Keratinocyte (primary cell): ENCODE measurements around the gene DST. TPM values are rescaled to one million over a fixed set of nuclear protein-coding genes. Genes with fewer than 3 reads are reported as not detected.

Experiments used
- DNase-seq: peaks from one replicate; pipeline ENCODE4 v3.0.0-alpha.2; 2011; ENCODE audit warnings: low read depth, missing footprints, low spot score
- FAIRE-seq: peaks from 2 replicates; lab custom pipeline; 2011; peaks lifted over from hg19 to GRCh38; lab: Jason Lieb, UNC
- H2AFZ ChIP-seq: 2 replicates; pipeline ENCODE4 v1.6.0; 2012; ENCODE audit warnings: low read length, control low read depth, inconsistent platforms; ENCODE audit not compliant: control insufficient read depth
- H3K27ac ChIP-seq: 2 replicates; pipeline ENCODE4 v1.5.1; 2011; ENCODE audit warnings: low read length; ENCODE audit not compliant: control insufficient read depth, insufficient read depth
- H3K27me3 ChIP-seq: 3 replicates; pipeline ENCODE4 v1.6.0; 2011; ENCODE audit warnings: low read length; ENCODE audit not compliant: control insufficient read depth, insufficient read depth; ENCODE audit errors: extremely low read depth
- H3K36me3 ChIP-seq, 2 experiments: 2 replicates in 1 of 2; 3 replicates in 1 of 2; pipeline ENCODE4 v1.5.1; 2011; ENCODE audit warnings: low read length in 2 of 2, mild to moderate bottlenecking in 1 of 2; ENCODE audit not compliant: control insufficient read depth in 2 of 2, insufficient read depth in 2 of 2; ENCODE audit errors: extremely low read depth in 1 of 2
- H3K4me1 ChIP-seq: 3 replicates; pipeline ENCODE4 v1.5.1; 2011; ENCODE audit warnings: low read length; ENCODE audit not compliant: control insufficient read depth, insufficient read depth; ENCODE audit errors: extremely low read depth
- H3K4me2 ChIP-seq: 3 replicates; pipeline ENCODE4 v1.6.0; 2011; ENCODE audit warnings: low read depth, low read length; ENCODE audit not compliant: control insufficient read depth, insufficient read depth; ENCODE audit errors: extremely low read depth
- H3K4me3 ChIP-seq, 3 experiments: fragments of 200-600 bp in 1 of 3; sonication (generic) in 1 of 3; 2 replicates in 2 of 3; 3 replicates in 1 of 3; pipeline ENCODE4 v1.5.1; 2011 to 2016; ENCODE audit warnings: low read length in 3 of 3, mild to moderate bottlenecking in 3 of 3, control low read depth in 2 of 3, inconsistent platforms in 1 of 3, low read depth in 1 of 3, mixed read lengths in 1 of 3, mixed run types in 1 of 3, moderate library complexity in 1 of 3; ENCODE audit not compliant: control insufficient read depth in 2 of 3, insufficient read depth in 2 of 3; ENCODE audit errors: extremely low read depth in 1 of 3
- H3K79me2 ChIP-seq: 2 replicates; pipeline ENCODE4 v1.6.0; 2012; ENCODE audit warnings: low read length; ENCODE audit not compliant: control insufficient read depth, insufficient read depth
- H3K9ac ChIP-seq: 3 replicates; pipeline ENCODE4 v1.6.0; 2011; ENCODE audit warnings: low read length; ENCODE audit not compliant: control insufficient read depth, insufficient read depth; ENCODE audit errors: extremely low read depth
- H3K9me1 ChIP-seq: 3 replicates; pipeline ENCODE4 v1.6.0; 2011; ENCODE audit warnings: low read length; ENCODE audit not compliant: control insufficient read depth, insufficient read depth; ENCODE audit errors: extremely low read depth
- H3K9me3 ChIP-seq: 2 replicates; pipeline ENCODE4 v1.5.1; 2012; ENCODE audit warnings: low read depth, low read length; ENCODE audit not compliant: control insufficient read depth
- H4K20me1 ChIP-seq: 3 replicates; pipeline ENCODE4 v1.6.0; 2011; ENCODE audit warnings: low read length; ENCODE audit not compliant: control insufficient read depth, insufficient read depth; ENCODE audit errors: extremely low read depth
- EZH2 ChIP-seq: IDR thresholded peaks from one replicate; pipeline ENCODE4 v1.6.1; 2012; ENCODE audit warnings: inconsistent platforms, mild to moderate bottlenecking, low read length, moderate library complexity
- dilution Hi-C: fragments of 300-500 bp; cut with MboI; formaldehyde crosslinking; loops from one replicate; pipeline ENCODE4 v1.7.0; 2020; ENCODE audit warnings: low sequenced_read_pairs; ENCODE audit not compliant: extremely low pct_ligation_motif_present
- polyA plus RNA-seq, 5 experiments: library from polyadenylated mRNA; depleted of rRNA in 3 of 5; stranded (reverse) in 3 of 5; stranded (forward) in 1 of 5; unstranded in 1 of 5; fragments of >200 nt; gene quantifications; 1 replicate in 1 of 5; 2 replicates in 3 of 5; 3 replicates in 1 of 5; pipeline versions ENCODE4 v1.2.1 to v1.2.3, GENCODE V29; 2011 to 2012; ENCODE audit warnings: missing spikeins in 2 of 5, low read depth in 1 of 5, low replicate concordance in 1 of 5
- TF ChIP-seq, protein P1 (sequence below), 3 experiments: IDR thresholded peaks in 1 of 3; conservative IDR thresholded peaks in 1 of 3; optimal IDR thresholded peaks in 1 of 3; 2 replicates in 2 of 3; 3 replicates in 1 of 3; pipeline versions ENCODE3 to v1.5.1; 2011; ENCODE audit warnings: low read length in 3 of 3, mild to moderate bottlenecking in 3 of 3, moderate library complexity in 2 of 3, control low read depth in 1 of 3, inconsistent platforms in 1 of 3; ENCODE audit not compliant: insufficient read depth in 2 of 3; ENCODE audit errors: extremely low read depth in 1 of 3

Gene DST
- polyA plus RNA-seq, 1 donor (not counting 4 experiments of a cell fraction or from before 2014, with no cell fraction given), result 455 TPM

DNA sequence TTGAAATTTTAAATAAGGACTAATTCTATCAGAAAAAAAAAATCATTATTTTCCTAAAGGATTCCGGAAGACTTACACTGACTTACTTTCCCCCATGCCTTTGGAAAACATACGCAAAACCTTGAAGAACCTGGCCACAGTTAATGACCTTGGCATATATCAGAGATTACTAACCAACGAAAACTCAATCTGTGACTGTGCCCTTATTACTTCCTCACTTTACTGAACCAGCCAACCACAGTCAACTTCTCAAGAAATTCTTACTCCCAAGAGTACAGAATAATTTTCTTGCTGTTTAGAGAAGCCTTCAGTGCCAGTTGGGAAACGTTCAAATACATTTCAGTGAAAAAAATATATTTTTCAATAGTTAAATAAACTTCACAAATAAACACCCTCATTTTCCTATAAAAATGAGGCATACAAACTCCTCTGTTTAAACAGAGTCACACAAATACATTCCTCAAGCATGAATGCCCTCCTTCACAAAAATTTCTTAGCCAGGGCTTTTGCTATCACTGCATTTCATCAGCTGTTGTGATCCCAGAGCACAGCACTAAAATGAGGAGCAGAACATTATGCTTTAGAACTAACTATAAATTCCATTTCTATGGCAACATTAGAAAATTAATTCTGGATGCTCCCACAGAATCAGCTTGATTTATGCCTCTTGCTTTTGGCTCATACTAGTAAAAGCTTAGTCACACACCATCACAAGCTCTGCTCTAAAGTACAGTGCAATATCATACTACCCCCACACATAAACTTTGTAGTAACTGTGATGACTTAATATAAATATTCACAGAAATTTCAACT lies 117.6 kb downstream of the DST start:
- no peak overlapping the region for H3K27ac ChIP-seq
- no peak for FAIRE-seq

GRCh38 chr6:56522495-56523270 lies 120.0 kb downstream of the DST start:
- Histone ChIP-seq H2AFZ (no peak overlapping the region), H3K79me2 (no peaks in the 10 kb centered on the region), H3K9me3 (no peaks in the 10 kb centered on the region), H3K27ac (no peak overlapping the region), H4K20me1 (no peaks in the 10 kb centered on the region), H3K36me3 (peaks cover 4 to 7% of the 10 kb centered on the region in 2 experiments), H3K9me1 (no peaks in the 10 kb centered on the region), H3K27me3 (no peaks in the 10 kb centered on the region), H3K4me2 (no peak overlapping the region), H3K4me3 (no peak overlapping the region), H3K9ac (no peak overlapping the region), H3K4me1 (no peaks in the 10 kb centered on the region)
- TF ChIP-seq, protein P1, sequence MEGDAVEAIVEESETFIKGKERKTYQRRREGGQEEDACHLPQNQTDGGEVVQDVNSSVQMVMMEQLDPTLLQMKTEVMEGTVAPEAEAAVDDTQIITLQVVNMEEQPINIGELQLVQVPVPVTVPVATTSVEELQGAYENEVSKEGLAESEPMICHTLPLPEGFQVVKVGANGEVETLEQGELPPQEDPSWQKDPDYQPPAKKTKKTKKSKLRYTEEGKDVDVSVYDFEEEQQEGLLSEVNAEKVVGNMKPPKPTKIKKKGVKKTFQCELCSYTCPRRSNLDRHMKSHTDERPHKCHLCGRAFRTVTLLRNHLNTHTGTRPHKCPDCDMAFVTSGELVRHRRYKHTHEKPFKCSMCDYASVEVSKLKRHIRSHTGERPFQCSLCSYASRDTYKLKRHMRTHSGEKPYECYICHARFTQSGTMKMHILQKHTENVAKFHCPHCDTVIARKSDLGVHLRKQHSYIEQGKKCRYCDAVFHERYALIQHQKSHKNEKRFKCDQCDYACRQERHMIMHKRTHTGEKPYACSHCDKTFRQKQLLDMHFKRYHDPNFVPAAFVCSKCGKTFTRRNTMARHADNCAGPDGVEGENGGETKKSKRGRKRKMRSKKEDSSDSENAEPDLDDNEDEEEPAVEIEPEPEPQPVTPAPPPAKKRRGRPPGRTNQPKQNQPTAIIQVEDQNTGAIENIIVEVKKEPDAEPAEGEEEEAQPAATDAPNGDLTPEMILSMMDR (optimal IDR thresholded peaks at IDR 0.05 in 1 of 3, IDR thresholded peaks at IDR 0.05 in 1 of 3, conservative IDR thresholded peaks at IDR 0.05 in 1 of 3; ENCODE audit: extremely low read depth in 1 of 3, insufficient read depth in 2 of 3, low read length in 3 of 3), result no peak
- no peak for TF ChIP-seq EZH2
- DNase-seq (no peak), FAIRE-seq (no peak)
- dilution Hi-C loops, result no loop called here

More for the DNA sequence above, 117.6 kb downstream of the DST start:
- Histone ChIP-seq H3K9me3 (no peaks in the 10 kb centered on the region), H3K79me2 (no peaks in the 10 kb centered on the region), H3K9me1 (no peaks in the 10 kb centered on the region), H3K4me3 (no peak overlapping the region), H4K20me1 (no peaks in the 10 kb centered on the region), H3K36me3 (peaks cover 8 to 13% of the 10 kb centered on the region in 2 experiments), H2AFZ (no peak overlapping the region), H3K27me3 (no peaks in the 10 kb centered on the region), H3K4me2 (no peak overlapping the region), H3K9ac (no peak overlapping the region), H3K4me1 (peaks cover 5% of the 10 kb centered on the region)
- DNase-seq, result no peak
- no peak for TF ChIP-seq EZH2
- TF ChIP-seq, protein P1 (optimal IDR thresholded peaks at IDR 0.05 in 1 of 3, IDR thresholded peaks at IDR 0.05 in 1 of 3, conservative IDR thresholded peaks at IDR 0.05 in 1 of 3; ENCODE audit: extremely low read depth in 1 of 3, insufficient read depth in 2 of 3, low read length in 3 of 3), result no peak
- dilution Hi-C loops, result no loop called here
